HCT116 (cell line): ENCODE data around the gene USP53. TPM values are rescaled to one million over a fixed set of nuclear protein-coding genes. Genes with fewer than 3 reads are reported as not detected.

Source experiments
- ATAC-seq: fragments of 200-7000 bp; cut with Tn5 transposase; 2 replicates; pipeline ENCODE4 v1.9.1; 2020; ENCODE audit warnings: mild to moderate bottlenecking, moderate library complexity
- BruUV-seq: library from RNA; stranded (reverse); fragments of 400-500 nt; replicated peaks from 2 replicates; lab custom pipeline; 2021; lab: Mats Ljungman, UMichigan
- CTCF ChIA-PET: fragments of 300-600 bp; sonication (Branson Sonifier 250); formaldehyde crosslinking; loops from one replicate; lab custom pipeline; 2021; ENCODE audit warnings: antibody characterized with exemption; lab: Charles Lee
- POLR2A ChIA-PET: fragments of 300-600, 350-600 bp; sonication (Branson Sonifier 250); formaldehyde crosslinking; loops from one replicate; lab custom pipeline; 2021; ENCODE audit warnings: antibody characterized with exemption; lab: Charles Lee
- RAD21 ChIA-PET, 2 experiments: fragments of 300-600 bp; sonication (Branson Sonifier 250); formaldehyde crosslinking; loops; one replicate each; lab custom pipeline; 2023; ENCODE audit warnings: low total read pairs in 2 of 2; ENCODE audit not compliant: uncharacterized antibody in 2 of 2, unreplicated experiment in 2 of 2, low non-redundant PET in 1 of 2; lab: Charles Lee
- DNase-seq: peaks from one replicate; pipeline ENCODE4 v3.0.0-alpha.2; 2010; ENCODE audit warnings: low read depth, low spot score
- H2AFZ ChIP-seq: fragments of 200-600 bp; shearing (Covaris generic), sonication (generic); 2 replicates; pipeline ENCODE4 v1.6.1; 2017; ENCODE audit warnings: low read depth, mixed run types, mixed read lengths, antibody characterized with exemption, low read length; ENCODE audit not compliant: poor library complexity, severe bottlenecking
- H3K27ac ChIP-seq: 2 replicates; pipeline ENCODE4 v1.5.1; 2012; ENCODE audit warnings: low read depth, low read length
- H3K27me3 ChIP-seq: fragments of 200-600 bp; sonication (generic); 2 replicates; pipeline ENCODE4 v1.6.1; 2016; ENCODE audit warnings: mixed run types, low read length, mixed read lengths; ENCODE audit not compliant: insufficient read depth
- H3K36me3 ChIP-seq, 2 experiments: fragments of 200-500 bp in 1 of 2; fragments of 200-600 bp in 1 of 2; sonication (Bioruptor generic) in 1 of 2; sonication (generic) in 1 of 2; 2 replicates each; pipeline versions ENCODE4 v1.5.1 to v1.6.1; 2014 to 2016; ENCODE audit warnings: low read length in 2 of 2, inconsistent platforms in 1 of 2, mixed read lengths in 1 of 2, mixed run types in 1 of 2; ENCODE audit not compliant: insufficient read depth in 2 of 2, control insufficient read depth in 1 of 2
- H3K4me1 ChIP-seq, 2 experiments: fragments of 200-600 bp in 1 of 2; sonication (generic) in 1 of 2; 2 replicates each; pipeline versions ENCODE4 v1.5.1 to v1.6.1; 2012 to 2017; ENCODE audit warnings: low read length in 2 of 2, inconsistent platforms in 1 of 2, mild to moderate bottlenecking in 1 of 2, mixed read lengths in 1 of 2, mixed run types in 1 of 2, moderate library complexity in 1 of 2; ENCODE audit not compliant: insufficient read depth in 2 of 2, control insufficient read depth in 1 of 2
- H3K4me2 ChIP-seq: fragments of 200-600 bp; sonication (generic); 2 replicates; pipeline ENCODE4 v1.6.1; 2017; ENCODE audit warnings: mixed run types, low read length, mixed read lengths
- H3K4me3 ChIP-seq, 2 experiments: fragments of 200-600 bp in 1 of 2; sonication (generic) in 1 of 2; replicated peaks in 1 of 2; 2 replicates each; pipeline ENCODE4 v1.5.1; 2011 to 2016; ENCODE audit warnings: low read length in 2 of 2, control low read depth in 1 of 2, low read depth in 1 of 2, mild to moderate bottlenecking in 1 of 2, mixed read lengths in 1 of 2, mixed run types in 1 of 2
- H3K79me2 ChIP-seq: fragments of 200-600 bp; sonication (generic); 2 replicates; pipeline ENCODE4 v1.6.1; 2017; ENCODE audit warnings: mild to moderate bottlenecking, mixed run types, low read length, moderate library complexity, mixed read lengths; ENCODE audit not compliant: insufficient read depth
- H3K9ac ChIP-seq: fragments of 200-600 bp; sonication (generic); 2 replicates; pipeline ENCODE4 v1.6.1; 2016; ENCODE audit warnings: low read length, mixed read lengths
- H3K9me2 ChIP-seq: fragments of 200-600 bp; sonication (generic), shearing (Covaris generic); 2 replicates; pipeline ENCODE4 v1.6.1; 2017; ENCODE audit warnings: mixed run types, mild to moderate bottlenecking, moderate library complexity; ENCODE audit not compliant: insufficient read depth
- H3K9me3 ChIP-seq, 2 experiments: fragments of 200-500 bp in 1 of 2; fragments of 200-600 bp in 1 of 2; sonication (Bioruptor generic) in 1 of 2; sonication (generic) in 1 of 2; 2 replicates each; pipeline ENCODE4 v1.6.1; 2014 to 2017; ENCODE audit warnings: low read length in 2 of 2, mixed read lengths in 2 of 2, inconsistent platforms in 1 of 2, low read depth in 1 of 2, mild to moderate bottlenecking in 1 of 2, mixed run types in 1 of 2, moderate library complexity in 1 of 2; ENCODE audit not compliant: control insufficient read depth in 1 of 2, insufficient read depth in 1 of 2
- H4K20me1 ChIP-seq: fragments of 200-600 bp; sonication (generic), shearing (Covaris generic); 2 replicates; pipeline ENCODE4 v1.6.1; 2017; ENCODE audit warnings: mixed run types, mild to moderate bottlenecking, moderate library complexity; ENCODE audit not compliant: insufficient read depth
- SRF ChIP-seq: IDR thresholded peaks from 2 replicates; pipeline ENCODE4 v1.6.1; 2012; ENCODE audit warnings: low read depth
- intact Hi-C: fragments of 100-400 bp; cut with micrococcal nuclease; formaldehyde crosslinking; loops from 2 replicates; pipeline ENCODE4 v1.10.0; 2022
- total RNA-seq: library from RNA; stranded (reverse); gene quantifications from one replicate; pipeline ENCODE4 v1.2.1, GENCODE V29; 2021; ENCODE audit not compliant: unreplicated experiment
- TF ChIP-seq, protein P1 (sequence below), 3 experiments: fragments of 200-600 bp in 1 of 3; sonication (generic) in 1 of 3; IDR thresholded peaks in 2 of 3; conservative IDR thresholded peaks in 1 of 3; 2 replicates each; pipeline ENCODE4 v1.5.1; 2012 to 2017; ENCODE audit warnings: low read depth in 2 of 3, low read length in 2 of 3, antibody characterized with exemption in 1 of 3, borderline replicate concordance in 1 of 3, control low read depth in 1 of 3, mild to moderate bottlenecking in 1 of 3, mixed read lengths in 1 of 3, mixed run types in 1 of 3, moderate library complexity in 1 of 3; ENCODE audit not compliant: insufficient read depth in 1 of 3
- TF ChIP-seq, protein P2 (sequence below): IDR thresholded peaks from 2 replicates; pipeline ENCODE4 v1.6.1; 2012; ENCODE audit warnings: low read depth

Gene USP53
- total RNA-seq, 1 experiment from 2014 or later = 22.0 TPM

DNA sequence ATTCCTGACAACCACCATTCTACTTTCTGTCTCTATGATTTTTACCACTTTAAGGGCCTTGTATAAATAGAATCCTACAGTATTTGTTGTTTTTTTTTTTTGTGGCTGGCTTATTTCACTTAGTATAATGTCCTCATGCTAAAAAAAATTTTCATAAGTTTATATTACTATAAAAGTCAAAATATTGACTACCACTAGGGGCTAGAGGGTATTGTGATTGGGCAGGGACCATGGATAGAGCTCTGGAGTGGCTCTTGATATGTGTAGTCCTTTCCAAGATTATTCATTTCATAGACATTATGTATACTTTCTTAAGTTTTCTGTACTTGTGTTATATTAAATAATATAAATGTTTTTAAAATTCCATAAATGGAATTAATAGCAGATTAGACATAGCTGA is 42.3 kb upstream of the USP53 start:
- H3K9ac ChIP-seq = no peak overlapping the region
- no peaks in the 10 kb centered on the region for H3K79me2 ChIP-seq
- intact Hi-C loops = no loop called here
- BruUV-seq = no TSS peak
- no peak overlapping the region for H3K27ac ChIP-seq
- ChIA-PET RAD21 (no interaction called here), CTCF (no interaction called here)
- no peaks in the 10 kb centered on the region for H3K9me2 ChIP-seq
- no peaks in the 10 kb centered on the region for H4K20me1 ChIP-seq
- ATAC-seq (peak; percentile 40; the same call in 1 of the 2 replicates), DNase-seq (no peak)
- peak overlapping the region; percentile 7 for H2AFZ ChIP-seq
- no peak overlapping the region for H3K4me2 ChIP-seq
- no peak overlapping the region for H3K4me3 ChIP-seq
- no peaks in the 10 kb centered on the region for H3K27me3 ChIP-seq
- no peaks in the 10 kb centered on the region for H3K36me3 ChIP-seq
- no peaks in the 10 kb centered on the region for H3K9me3 ChIP-seq
- TF ChIP-seq SRF = no peak
- TF ChIP-seq, protein P1, sequence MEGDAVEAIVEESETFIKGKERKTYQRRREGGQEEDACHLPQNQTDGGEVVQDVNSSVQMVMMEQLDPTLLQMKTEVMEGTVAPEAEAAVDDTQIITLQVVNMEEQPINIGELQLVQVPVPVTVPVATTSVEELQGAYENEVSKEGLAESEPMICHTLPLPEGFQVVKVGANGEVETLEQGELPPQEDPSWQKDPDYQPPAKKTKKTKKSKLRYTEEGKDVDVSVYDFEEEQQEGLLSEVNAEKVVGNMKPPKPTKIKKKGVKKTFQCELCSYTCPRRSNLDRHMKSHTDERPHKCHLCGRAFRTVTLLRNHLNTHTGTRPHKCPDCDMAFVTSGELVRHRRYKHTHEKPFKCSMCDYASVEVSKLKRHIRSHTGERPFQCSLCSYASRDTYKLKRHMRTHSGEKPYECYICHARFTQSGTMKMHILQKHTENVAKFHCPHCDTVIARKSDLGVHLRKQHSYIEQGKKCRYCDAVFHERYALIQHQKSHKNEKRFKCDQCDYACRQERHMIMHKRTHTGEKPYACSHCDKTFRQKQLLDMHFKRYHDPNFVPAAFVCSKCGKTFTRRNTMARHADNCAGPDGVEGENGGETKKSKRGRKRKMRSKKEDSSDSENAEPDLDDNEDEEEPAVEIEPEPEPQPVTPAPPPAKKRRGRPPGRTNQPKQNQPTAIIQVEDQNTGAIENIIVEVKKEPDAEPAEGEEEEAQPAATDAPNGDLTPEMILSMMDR (IDR thresholded peaks at IDR 0.05 in 2 of 3, conservative IDR thresholded peaks at IDR 0.05 in 1 of 3; ENCODE audit: borderline replicate concordance in 1 of 3, insufficient read depth in 1 of 3, low read depth in 2 of 3, low read length in 2 of 3) = peak in 2 of 3 experiments; percentile 23 to 25; a peak in 2 of 6 replicates
- TF ChIP-seq, protein P2, sequence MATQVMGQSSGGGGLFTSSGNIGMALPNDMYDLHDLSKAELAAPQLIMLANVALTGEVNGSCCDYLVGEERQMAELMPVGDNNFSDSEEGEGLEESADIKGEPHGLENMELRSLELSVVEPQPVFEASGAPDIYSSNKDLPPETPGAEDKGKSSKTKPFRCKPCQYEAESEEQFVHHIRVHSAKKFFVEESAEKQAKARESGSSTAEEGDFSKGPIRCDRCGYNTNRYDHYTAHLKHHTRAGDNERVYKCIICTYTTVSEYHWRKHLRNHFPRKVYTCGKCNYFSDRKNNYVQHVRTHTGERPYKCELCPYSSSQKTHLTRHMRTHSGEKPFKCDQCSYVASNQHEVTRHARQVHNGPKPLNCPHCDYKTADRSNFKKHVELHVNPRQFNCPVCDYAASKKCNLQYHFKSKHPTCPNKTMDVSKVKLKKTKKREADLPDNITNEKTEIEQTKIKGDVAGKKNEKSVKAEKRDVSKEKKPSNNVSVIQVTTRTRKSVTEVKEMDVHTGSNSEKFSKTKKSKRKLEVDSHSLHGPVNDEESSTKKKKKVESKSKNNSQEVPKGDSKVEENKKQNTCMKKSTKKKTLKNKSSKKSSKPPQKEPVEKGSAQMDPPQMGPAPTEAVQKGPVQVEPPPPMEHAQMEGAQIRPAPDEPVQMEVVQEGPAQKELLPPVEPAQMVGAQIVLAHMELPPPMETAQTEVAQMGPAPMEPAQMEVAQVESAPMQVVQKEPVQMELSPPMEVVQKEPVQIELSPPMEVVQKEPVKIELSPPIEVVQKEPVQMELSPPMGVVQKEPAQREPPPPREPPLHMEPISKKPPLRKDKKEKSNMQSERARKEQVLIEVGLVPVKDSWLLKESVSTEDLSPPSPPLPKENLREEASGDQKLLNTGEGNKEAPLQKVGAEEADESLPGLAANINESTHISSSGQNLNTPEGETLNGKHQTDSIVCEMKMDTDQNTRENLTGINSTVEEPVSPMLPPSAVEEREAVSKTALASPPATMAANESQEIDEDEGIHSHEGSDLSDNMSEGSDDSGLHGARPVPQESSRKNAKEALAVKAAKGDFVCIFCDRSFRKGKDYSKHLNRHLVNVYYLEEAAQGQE = peak; percentile 13; the same call in 1 of the 2 replicates
- TF ChIP-seq, all 23 proteins: peak for 2
- POLR2A ChIA-PET = interaction anchor here (0.8 to 1.4 kb wide), 2 partner anchors 10 to 42 kb away, joined by 3 to 4 read pairs; partner anchors contain the start of gene USP53
- peaks cover 0 to 11% of the 10 kb centered on the region in 2 experiments; a peak in 2 of 4 replicates for H3K4me1 ChIP-seq
